Keratinocyte (primary cell): ENCODE data around the gene FHIT. TPM values are rescaled to one million over a fixed set of nuclear protein-coding genes. Genes with fewer than 3 reads are reported as not detected.
A peak's percentile ranks its signal among the peaks of the same experiment; 100 is the strongest.

Experiments used
- DNase-seq: peaks from one replicate; pipeline ENCODE4 v3.0.0-alpha.2; 2011; ENCODE audit warnings: low read depth, missing footprints, low spot score
- FAIRE-seq: peaks from 2 replicates; lab custom pipeline; 2011; peaks lifted over from hg19 to GRCh38; lab: Jason Lieb, UNC
- H2AFZ ChIP-seq: 2 replicates; pipeline ENCODE4 v1.6.0; 2012; ENCODE audit warnings: low read length, control low read depth, inconsistent platforms; ENCODE audit not compliant: control insufficient read depth
- H3K27ac ChIP-seq: 2 replicates; pipeline ENCODE4 v1.5.1; 2011; ENCODE audit warnings: low read length; ENCODE audit not compliant: control insufficient read depth, insufficient read depth
- H3K27me3 ChIP-seq: 3 replicates; pipeline ENCODE4 v1.6.0; 2011; ENCODE audit warnings: low read length; ENCODE audit not compliant: control insufficient read depth, insufficient read depth; ENCODE audit errors: extremely low read depth
- H3K36me3 ChIP-seq, 2 experiments: 2 replicates in 1 of 2; 3 replicates in 1 of 2; pipeline ENCODE4 v1.5.1; 2011; ENCODE audit warnings: low read length in 2 of 2, mild to moderate bottlenecking in 1 of 2; ENCODE audit not compliant: control insufficient read depth in 2 of 2, insufficient read depth in 2 of 2; ENCODE audit errors: extremely low read depth in 1 of 2
- H3K4me1 ChIP-seq: 3 replicates; pipeline ENCODE4 v1.5.1; 2011; ENCODE audit warnings: low read length; ENCODE audit not compliant: control insufficient read depth, insufficient read depth; ENCODE audit errors: extremely low read depth
- H3K4me2 ChIP-seq: 3 replicates; pipeline ENCODE4 v1.6.0; 2011; ENCODE audit warnings: low read depth, low read length; ENCODE audit not compliant: control insufficient read depth, insufficient read depth; ENCODE audit errors: extremely low read depth
- H3K4me3 ChIP-seq, 3 experiments: fragments of 200-600 bp in 1 of 3; sonication (generic) in 1 of 3; 2 replicates in 2 of 3; 3 replicates in 1 of 3; pipeline ENCODE4 v1.5.1; 2011 to 2016; ENCODE audit warnings: low read length in 3 of 3, mild to moderate bottlenecking in 3 of 3, control low read depth in 2 of 3, inconsistent platforms in 1 of 3, low read depth in 1 of 3, mixed read lengths in 1 of 3, mixed run types in 1 of 3, moderate library complexity in 1 of 3; ENCODE audit not compliant: control insufficient read depth in 2 of 3, insufficient read depth in 2 of 3; ENCODE audit errors: extremely low read depth in 1 of 3
- H3K79me2 ChIP-seq: 2 replicates; pipeline ENCODE4 v1.6.0; 2012; ENCODE audit warnings: low read length; ENCODE audit not compliant: control insufficient read depth, insufficient read depth
- H3K9ac ChIP-seq: 3 replicates; pipeline ENCODE4 v1.6.0; 2011; ENCODE audit warnings: low read length; ENCODE audit not compliant: control insufficient read depth, insufficient read depth; ENCODE audit errors: extremely low read depth
- H3K9me1 ChIP-seq: 3 replicates; pipeline ENCODE4 v1.6.0; 2011; ENCODE audit warnings: low read length; ENCODE audit not compliant: control insufficient read depth, insufficient read depth; ENCODE audit errors: extremely low read depth
- H3K9me3 ChIP-seq: 2 replicates; pipeline ENCODE4 v1.5.1; 2012; ENCODE audit warnings: low read depth, low read length; ENCODE audit not compliant: control insufficient read depth
- H4K20me1 ChIP-seq: 3 replicates; pipeline ENCODE4 v1.6.0; 2011; ENCODE audit warnings: low read length; ENCODE audit not compliant: control insufficient read depth, insufficient read depth; ENCODE audit errors: extremely low read depth
- CTCF ChIP-seq, 3 experiments: IDR thresholded peaks in 1 of 3; conservative IDR thresholded peaks in 1 of 3; optimal IDR thresholded peaks in 1 of 3; 2 replicates in 2 of 3; 3 replicates in 1 of 3; pipeline versions ENCODE3 to v1.5.1; 2011; ENCODE audit warnings: low read length in 3 of 3, mild to moderate bottlenecking in 3 of 3, moderate library complexity in 2 of 3, control low read depth in 1 of 3, inconsistent platforms in 1 of 3; ENCODE audit not compliant: insufficient read depth in 2 of 3; ENCODE audit errors: extremely low read depth in 1 of 3
- EZH2 ChIP-seq: IDR thresholded peaks from one replicate; pipeline ENCODE4 v1.6.1; 2012; ENCODE audit warnings: inconsistent platforms, mild to moderate bottlenecking, low read length, moderate library complexity
- dilution Hi-C: fragments of 300-500 bp; cut with MboI; formaldehyde crosslinking; loops from one replicate; pipeline ENCODE4 v1.7.0; 2020; ENCODE audit warnings: low sequenced_read_pairs; ENCODE audit not compliant: extremely low pct_ligation_motif_present
- polyA plus RNA-seq, 5 experiments: library from polyadenylated mRNA; depleted of rRNA in 3 of 5; stranded (reverse) in 3 of 5; stranded (forward) in 1 of 5; unstranded in 1 of 5; fragments of >200 nt; gene quantifications; 1 replicate in 1 of 5; 2 replicates in 3 of 5; 3 replicates in 1 of 5; pipeline versions ENCODE4 v1.2.1 to v1.2.3, GENCODE V29; 2011 to 2012; ENCODE audit warnings: missing spikeins in 2 of 5, low read depth in 1 of 5, low replicate concordance in 1 of 5

FHIT gene
- polyA plus RNA-seq, 1 donor (not counting 4 experiments of a cell fraction or from before 2014, with no cell fraction given) = 2.2 TPM

- no peaks in the 10 kb centered on the region for H3K9me3 ChIP-seq
- H2AFZ ChIP-seq = no peak overlapping the region
- dilution Hi-C loops = no loop called here
- no peaks in the 10 kb centered on the region for H3K27me3 ChIP-seq
- no peaks in the 10 kb centered on the region for H3K79me2 ChIP-seq
- TF ChIP-seq EZH2 (no peak), CTCF (optimal IDR thresholded peaks at IDR 0.05 in 1 of 3, IDR thresholded peaks at IDR 0.05 in 1 of 3, conservative IDR thresholded peaks at IDR 0.05 in 1 of 3; ENCODE audit: extremely low read depth in 1 of 3, insufficient read depth in 2 of 3, low read length in 3 of 3) (no peak)
- H3K4me2 ChIP-seq = no peak overlapping the region
- no peaks in the 10 kb centered on the region for H3K36me3 ChIP-seq
- DNase-seq (no peak), FAIRE-seq (no peak)
- H4K20me1 ChIP-seq = no peaks in the 10 kb centered on the region
- H3K9ac ChIP-seq = no peak overlapping the region
- H3K9me1 ChIP-seq = no peaks in the 10 kb centered on the region
- H3K4me3 ChIP-seq = no peak overlapping the region
- H3K27ac ChIP-seq = no peak overlapping the region
- H3K4me1 ChIP-seq = no peaks in the 10 kb centered on the region
Observed at GRCh38 chr3:60065227-60065868, 1185.9 kb downstream of the FHIT start.

- H3K9ac ChIP-seq = no peak overlapping the region
Observed at GRCh38 chr3:60064210-60065178, 1186.8 kb downstream of the FHIT start.

More at GRCh38 chr3:60064210-60065178, 1186.8 kb downstream of the FHIT start:
- H4K20me1 ChIP-seq = no peaks in the 10 kb centered on the region
- no peaks in the 10 kb centered on the region for H3K79me2 ChIP-seq
- H3K4me1 ChIP-seq = no peaks in the 10 kb centered on the region
- peak; percentile 34 for FAIRE-seq
- no peaks in the 10 kb centered on the region for H3K9me1 ChIP-seq
- no peak overlapping the region for H3K27ac ChIP-seq
- H3K27me3 ChIP-seq = no peaks in the 10 kb centered on the region
- no peak for DNase-seq
- H3K4me3 ChIP-seq = no peak overlapping the region
- no peaks in the 10 kb centered on the region for H3K36me3 ChIP-seq
- no peak overlapping the region for H3K4me2 ChIP-seq
- H3K9me3 ChIP-seq = no peaks in the 10 kb centered on the region
- TF ChIP-seq EZH2 (no peak), CTCF (optimal IDR thresholded peaks at IDR 0.05 in 1 of 3, IDR thresholded peaks at IDR 0.05 in 1 of 3, conservative IDR thresholded peaks at IDR 0.05 in 1 of 3; ENCODE audit: extremely low read depth in 1 of 3, insufficient read depth in 2 of 3, low read length in 3 of 3) (no peak)
- no peak overlapping the region for H2AFZ ChIP-seq
- dilution Hi-C loops = no loop called here
